ENCODE data around the gene EPB41. TPM values are rescaled to one million over a fixed set of nuclear protein-coding genes. Genes with fewer than 3 reads are reported as not detected.
"Not testable (repeated sequence)": the region's sequence is repeated elsewhere in the genome, so short reads cannot be mapped to it uniquely, and the experiment has no call there.

Gene EPB41
- total RNA-seq, 4 donors from 2014 or later: 28.5 to 43.9 (median 41.8) TPM

DNA sequence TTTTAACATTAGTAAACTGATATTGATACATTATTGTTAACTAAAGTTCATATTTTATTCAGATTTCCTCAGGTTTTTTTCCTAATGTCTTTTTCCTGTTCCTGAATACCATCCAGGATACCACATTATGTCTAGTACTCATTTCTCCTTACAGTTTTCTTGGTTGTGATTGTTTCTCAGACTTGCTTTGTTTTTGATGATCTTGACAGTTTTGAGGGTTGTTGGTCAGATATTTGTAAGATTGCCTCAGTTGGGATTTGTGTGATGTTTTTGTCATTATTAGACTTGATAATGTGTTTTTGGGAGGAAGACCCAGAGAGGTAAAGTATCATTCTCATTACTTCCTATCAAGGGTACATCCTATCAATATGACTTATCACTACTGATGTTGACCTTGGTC is 19.5 kb downstream of the EPB41 start:
- intact Hi-C loops (cut with DNase I): no loop called here
- TF ChIP-seq, protein P1, sequence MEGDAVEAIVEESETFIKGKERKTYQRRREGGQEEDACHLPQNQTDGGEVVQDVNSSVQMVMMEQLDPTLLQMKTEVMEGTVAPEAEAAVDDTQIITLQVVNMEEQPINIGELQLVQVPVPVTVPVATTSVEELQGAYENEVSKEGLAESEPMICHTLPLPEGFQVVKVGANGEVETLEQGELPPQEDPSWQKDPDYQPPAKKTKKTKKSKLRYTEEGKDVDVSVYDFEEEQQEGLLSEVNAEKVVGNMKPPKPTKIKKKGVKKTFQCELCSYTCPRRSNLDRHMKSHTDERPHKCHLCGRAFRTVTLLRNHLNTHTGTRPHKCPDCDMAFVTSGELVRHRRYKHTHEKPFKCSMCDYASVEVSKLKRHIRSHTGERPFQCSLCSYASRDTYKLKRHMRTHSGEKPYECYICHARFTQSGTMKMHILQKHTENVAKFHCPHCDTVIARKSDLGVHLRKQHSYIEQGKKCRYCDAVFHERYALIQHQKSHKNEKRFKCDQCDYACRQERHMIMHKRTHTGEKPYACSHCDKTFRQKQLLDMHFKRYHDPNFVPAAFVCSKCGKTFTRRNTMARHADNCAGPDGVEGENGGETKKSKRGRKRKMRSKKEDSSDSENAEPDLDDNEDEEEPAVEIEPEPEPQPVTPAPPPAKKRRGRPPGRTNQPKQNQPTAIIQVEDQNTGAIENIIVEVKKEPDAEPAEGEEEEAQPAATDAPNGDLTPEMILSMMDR (IDR thresholded peaks at IDR 0.05): no peak
- no peak for TF ChIP-seq POLR2A (IDR thresholded peaks at IDR 0.05)
- DNase-seq: no peak

DNA sequence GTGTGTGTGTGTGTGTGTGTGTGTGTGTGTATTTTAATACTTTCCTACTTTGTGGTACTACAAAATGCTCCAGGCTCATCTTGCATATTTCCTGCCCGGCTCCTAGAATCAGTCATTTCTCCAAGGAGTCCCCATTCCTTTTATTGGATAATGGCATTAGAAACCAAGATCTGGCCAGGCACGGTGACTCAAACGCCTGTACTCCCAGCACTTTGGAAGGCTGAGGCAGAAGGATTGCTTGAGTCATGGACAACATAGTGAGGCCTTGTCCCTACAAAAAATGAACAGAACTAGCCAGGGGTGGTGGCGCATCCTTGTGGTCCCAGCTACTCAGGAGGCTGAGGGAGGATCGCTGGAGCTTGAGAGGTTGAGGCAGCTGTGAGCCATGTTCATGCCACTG is 20.3 kb downstream of the EPB41 start:
- Histone ChIP-seq H3K27ac (no peak overlapping the region), H3K9me3 (no peaks in the 10 kb centered on the region), H3K27me3 (no peaks in the 10 kb centered on the region), H3K36me3 (no peaks in the 10 kb centered on the region), H3K4me3 (no peak overlapping the region), H3K4me1 (peaks cover 0 to 18% (median 0%) of the 10 kb centered on the region in 3 donors)
- intact Hi-C loops (cut with DNase I): no loop called here
- WGBS, 2 donors: 96 to 100% methylated on average over 3 of the region's 5 CpGs
- no peak for DNase-seq
- TF ChIP-seq, protein P1 (IDR thresholded peaks at IDR 0.05): no peak
- no peak for TF ChIP-seq POLR2A (IDR thresholded peaks at IDR 0.05)

More for the DNA sequence above, 19.5 kb downstream of the EPB41 start:
- no peaks in the 10 kb centered on the region for H3K27me3 ChIP-seq
- peaks cover 0 to 18% (median 0%) of the 10 kb centered on the region in 3 donors for H3K4me1 ChIP-seq
- no peaks in the 10 kb centered on the region for H3K9me3 ChIP-seq
- H3K4me3 ChIP-seq: no peak overlapping the region
- H3K27ac ChIP-seq: no peak overlapping the region
- H3K36me3 ChIP-seq: no peaks in the 10 kb centered on the region

DNA sequence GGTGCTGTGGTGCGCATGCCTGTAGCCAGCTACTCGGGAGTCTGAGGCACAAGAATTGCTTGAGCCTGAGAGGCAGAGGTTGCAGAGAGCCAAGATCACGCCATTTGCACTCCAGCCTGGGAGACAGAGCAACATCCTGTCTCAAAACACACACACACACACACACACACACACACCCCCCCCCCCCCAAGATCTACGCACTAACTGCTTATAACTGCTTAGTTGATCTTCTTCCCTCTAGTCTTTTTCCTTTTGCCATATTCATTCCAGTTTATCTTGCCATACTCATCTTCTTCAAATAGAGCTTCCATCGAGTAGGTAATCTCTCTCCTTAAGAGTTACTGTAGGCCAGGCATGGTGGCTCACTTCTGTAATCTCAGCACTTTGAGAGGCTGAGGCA is 20.9 kb downstream of the EPB41 start:
- TF ChIP-seq, protein P1 (IDR thresholded peaks at IDR 0.05): no peak
- no peak for TF ChIP-seq POLR2A (IDR thresholded peaks at IDR 0.05)

DNA sequence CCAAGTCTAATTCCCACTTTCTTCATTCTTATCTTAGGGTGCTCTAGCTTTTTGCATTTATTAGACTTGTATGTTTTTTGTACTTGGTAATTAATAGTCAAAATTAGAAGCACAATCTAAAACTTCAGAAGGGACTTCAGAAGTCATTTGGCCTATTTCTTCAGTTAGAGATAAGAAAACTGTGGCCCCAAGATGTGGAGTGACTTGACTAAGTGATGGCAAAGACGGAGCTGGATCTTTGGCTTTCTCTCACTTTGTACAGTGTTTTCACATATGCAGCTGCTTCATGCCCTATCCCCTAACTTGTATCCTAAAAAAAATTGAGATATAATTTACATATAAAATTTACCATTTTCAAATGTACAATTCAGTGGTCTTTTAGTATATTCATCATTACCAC is 21.7 kb downstream of the EPB41 start:
- no peaks in the 10 kb centered on the region for H3K27me3 ChIP-seq
- no peak for TF ChIP-seq POLR2A (IDR thresholded peaks at IDR 0.05)
- TF ChIP-seq, protein P1 (IDR thresholded peaks at IDR 0.05): no peak
- WGBS, 2 donors: 92 to 96% methylated on average over 1 of the region's 1 CpG
- H3K27ac ChIP-seq: no peak overlapping the region
- no peak for DNase-seq
- peaks cover 0 to 18% (median 0%) of the 10 kb centered on the region in 3 donors for H3K4me1 ChIP-seq
- no peaks in the 10 kb centered on the region for H3K36me3 ChIP-seq
- intact Hi-C loops (cut with DNase I): no loop called here
- H3K4me3 ChIP-seq: no peak overlapping the region
- no peaks in the 10 kb centered on the region for H3K9me3 ChIP-seq

More for the DNA sequence above, 20.9 kb downstream of the EPB41 start:
- WGBS, 2 donors: 81 to 86% methylated on average over 1 to 4 of the region's 5 CpGs
- Histone ChIP-seq H3K9me3 (no peaks in the 10 kb centered on the region), H3K27ac (no peak overlapping the region), H3K4me1 (peaks cover 0 to 18% (median 0%) of the 10 kb centered on the region in 3 donors), H3K4me3 (no peak overlapping the region), H3K27me3 (no peaks in the 10 kb centered on the region), H3K36me3 (no peaks in the 10 kb centered on the region)
- no peak for DNase-seq
- intact Hi-C loops (cut with DNase I): no loop called here

DNA sequence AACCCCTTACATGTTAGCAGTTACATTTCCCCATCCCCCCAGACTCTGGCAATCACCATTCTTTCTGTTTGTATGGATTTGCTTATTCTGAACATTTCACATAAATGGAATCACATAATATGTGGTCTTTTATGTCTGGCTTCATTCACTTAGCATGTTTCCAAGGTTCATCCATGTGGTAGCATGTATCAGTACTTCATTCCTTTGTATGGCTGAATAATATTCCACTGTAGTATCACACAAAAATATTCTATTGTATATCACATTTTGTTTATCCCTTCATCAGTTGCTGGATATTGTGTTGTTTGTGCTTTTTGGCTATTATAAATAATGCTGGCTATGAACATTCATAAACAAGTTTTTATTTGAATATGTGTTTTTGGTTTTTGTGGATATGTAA is 22.2 kb downstream of the EPB41 start:
- Histone ChIP-seq H3K27ac (no peak overlapping the region), H3K4me1 (peaks cover 0 to 18% (median 0%) of the 10 kb centered on the region in 3 donors), H3K9me3 (no peaks in the 10 kb centered on the region), H3K27me3 (no peaks in the 10 kb centered on the region), H3K4me3 (no peak overlapping the region), H3K36me3 (no peaks in the 10 kb centered on the region)
- no peak for DNase-seq
- intact Hi-C loops (cut with DNase I): no loop called here
- no peak for TF ChIP-seq POLR2A (IDR thresholded peaks at IDR 0.05)
- TF ChIP-seq, protein P1 (IDR thresholded peaks at IDR 0.05): no peak

DNA sequence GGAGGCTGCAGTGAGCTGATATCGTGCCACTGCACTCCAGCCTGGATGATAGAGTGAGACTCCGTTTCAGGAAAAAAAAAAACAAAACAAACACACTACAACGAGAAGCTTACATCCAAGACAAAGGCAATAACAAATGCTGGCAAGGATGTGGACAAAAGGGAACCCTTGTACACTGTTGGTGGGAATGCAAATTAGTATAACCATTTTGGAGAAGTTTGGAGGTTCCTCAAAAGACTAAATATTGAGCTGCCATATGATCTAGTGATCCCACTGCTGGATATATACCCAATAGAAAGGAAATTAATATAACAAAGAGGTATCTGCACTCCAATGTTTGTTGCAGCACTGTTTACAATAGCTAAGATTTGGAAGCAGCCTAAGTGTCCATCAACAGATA is 29.2 kb downstream of the EPB41 start:
- intact Hi-C loops (cut with DNase I); H3K27ac ChIP-seq; H3K4me3 ChIP-seq; H3K36me3 ChIP-seq; DNase-seq; H3K4me1 ChIP-seq; H3K9me3 ChIP-seq; H3K27me3 ChIP-seq: not testable (repeated sequence)
- WGBS, 2 donors: 76 to 94% methylated on average over 3 of the region's 3 CpGs

All from esophagus squamous epithelium (tissue), 5 donors.